Gastrocnemius medialis (tissue), 4 donors: ENCODE data around the gene DNAH2.

Experiments
- CTCF ChIP-seq, 5 experiments: fragments of 450-650 bp in 3 of 5; fragments of 200-600 bp in 2 of 5; sonication (generic) in 2 of 5; IDR thresholded peaks in 4 of 5; conservative IDR thresholded peaks in 1 of 5; 1 replicate in 4 of 5; 2 replicates in 1 of 5; pipeline ENCODE4 v1.5.1; 2016 to 2019; ENCODE audit warnings: antibody characterized with exemption in 5 of 5, mild to moderate bottlenecking in 3 of 5, moderate library complexity in 3 of 5
- POLR2A ChIP-seq, 2 donors: fragments of 450-650 bp; IDR thresholded peaks; one replicate each; pipeline ENCODE4 v1.6.1; 2017; ENCODE audit warnings: antibody characterized with exemption in 2 of 2, mild to moderate bottlenecking in 2 of 2, moderate library complexity in 2 of 2

GRCh38 chr17:7781429-7781828, 63.9 kb downstream of the DNAH2 start:
- TF ChIP-seq CTCF (IDR thresholded peaks at IDR 0.05 in 4 of 5, conservative IDR thresholded peaks at IDR 0.05 in 1 of 5): no peak
- no peak for TF ChIP-seq POLR2A (IDR thresholded peaks at IDR 0.05)
